GM18519 (cell line): ENCODE measurements around the gene GLUL.
A peak's percentile ranks its signal among the peaks of the same experiment; 100 is the strongest.

Source experiments
- ATAC-seq: cut with Tn5 transposase; IDR thresholded peaks from one replicate; pipeline ENCODE4 v1.9.1; 2021; ENCODE audit warnings: mild to moderate bottlenecking, moderate library complexity; ENCODE audit not compliant: unreplicated experiment, low FRiP score

Gene GLUL

GRCh38 chr1:182391362-182392049, at the start of gene GLUL:
Gene GLUL (minus strand): TSS chr1:182391790. CDS start chr1:182388737, 3,053 bp downstream.
- peak; percentile 69 for ATAC-seq

GRCh38 chr1:182438326-182438725, 46.7 kb upstream of the GLUL start:
- ATAC-seq: no peak

GRCh38 chr1:182433580-182433979, 42.0 kb upstream of the GLUL start:
- ATAC-seq: no peak

GRCh38 chr1:182431278-182431677, 39.7 kb upstream of the GLUL start:
- ATAC-seq: no peak

GRCh38 chr1:182430263-182431068, 38.9 kb upstream of the GLUL start:
- ATAC-seq: peak; percentile 42

- no peak for ATAC-seq
These were observed 36.5 kb upstream of the GLUL start for GRCh38 chr1:182428043-182428442.

GRCh38 chr1:182426442-182427430, 35.1 kb upstream of the GLUL start:
- peak; percentile 43 for ATAC-seq

- no peak for ATAC-seq
These were observed 24.2 kb upstream of the GLUL start for GRCh38 chr1:182415789-182416188.

GRCh38 chr1:182413969-182414368, 22.4 kb upstream of the GLUL start:
- ATAC-seq: no peak

GRCh38 chr1:182413486-182413885, 21.9 kb upstream of the GLUL start:
- no peak for ATAC-seq

- no peak for ATAC-seq
These were observed 19.2 kb upstream of the GLUL start for GRCh38 chr1:182410620-182411273.

GRCh38 chr1:182410138-182410537, 18.5 kb upstream of the GLUL start:
- no peak for ATAC-seq

GRCh38 chr1:182408435-182409075, 17.0 kb upstream of the GLUL start:
- ATAC-seq: no peak

- ATAC-seq: no peak
These were observed 16.1 kb upstream of the GLUL start for GRCh38 chr1:182407724-182408123.

- ATAC-seq: no peak
These were observed 14.4 kb upstream of the GLUL start for GRCh38 chr1:182406012-182406411.

GRCh38 chr1:182405578-182405977, 14.0 kb upstream of the GLUL start:
- no peak for ATAC-seq

- ATAC-seq: no peak
These were observed 13.2 kb upstream of the GLUL start for GRCh38 chr1:182404781-182405180.

GRCh38 chr1:182400567-182400966, 9.0 kb upstream of the GLUL start, which contains the start of gene TEDDM1:
Gene TEDDM1 (minus strand): TSS chr1:182400667. CDS start chr1:182400485, 182 bp downstream.
- no peak for ATAC-seq

GRCh38 chr1:182397653-182398393, 6.2 kb upstream of the GLUL start:
- no peak for ATAC-seq
